Measurements from ENCODE around the gene E2F1.
A peak's percentile ranks its signal among the peaks of the same experiment; 100 is the strongest.
"Not testable (repeated sequence)": the region's sequence is repeated elsewhere in the genome, so short reads cannot be mapped to it uniquely, and the experiment has no call there.

E2F1 gene

GRCh38 chr20:33640287-33640686 lies 45.9 kb downstream of the E2F1 start:
- DNase-seq (ENCODE audit: low spot score) = no peak

- peak; percentile 16 for DNase-seq (ENCODE audit: low spot score)
These were observed 49.4 kb downstream of the E2F1 start for GRCh38 chr20:33636776-33637175.

GRCh38 chr20:33635341-33635740 lies 50.8 kb downstream of the E2F1 start:
- no peak for DNase-seq (ENCODE audit: low spot score)

GRCh38 chr20:33631910-33632309 lies 54.3 kb downstream of the E2F1 start:
- not testable (repeated sequence) for DNase-seq (ENCODE audit: low spot score)

- no peak for DNase-seq (ENCODE audit: low spot score)
These were observed 55.7 kb downstream of the E2F1 start for GRCh38 chr20:33630507-33630906.

GRCh38 chr20:33629979-33630378 lies 56.2 kb downstream of the E2F1 start:
- DNase-seq (ENCODE audit: low spot score) = no peak

- DNase-seq (ENCODE audit: low spot score) = no peak
These were observed 56.7 kb downstream of the E2F1 start for GRCh38 chr20:33629533-33629932.

- DNase-seq (ENCODE audit: low spot score) = no peak
These were observed 58.5 kb downstream of the E2F1 start for GRCh38 chr20:33627577-33628216.

- DNase-seq (ENCODE audit: low spot score) = no peak
These were observed 60.0 kb downstream of the E2F1 start for GRCh38 chr20:33626190-33626589.

Data from ecto neural progenitor cell (in vitro differentiated cells).